Loucy (cell line): ENCODE data around the gene PARVB.

Source experiments
- H2AFZ ChIP-seq: fragments of 200-600 bp; sonication (generic); 2 replicates; pipeline ENCODE4 v1.6.0; 2016; ENCODE audit warnings: antibody characterized with exemption, mild to moderate bottlenecking, low read length, moderate library complexity
- H3F3A ChIP-seq: fragments of 200-600 bp; 2 replicates; pipeline ENCODE4 v1.6.0; 2016; ENCODE audit warnings: antibody characterized with exemption, low read depth, mild to moderate bottlenecking
- H3K27me3 ChIP-seq: fragments of 200-600 bp; sonication (generic); 2 replicates; pipeline ENCODE4 v1.6.1; 2014; ENCODE audit warnings: low read length, mild to moderate bottlenecking; ENCODE audit not compliant: insufficient read depth, poor library complexity, severe bottlenecking
- H3K36me3 ChIP-seq: fragments of 200-600 bp; sonication (generic); 2 replicates; pipeline ENCODE4 v1.6.1; 2016; ENCODE audit warnings: low read length; ENCODE audit not compliant: insufficient read depth
- H3K4me1 ChIP-seq: fragments of 200-600 bp; sonication (generic); 2 replicates; pipeline ENCODE4 v1.5.1; 2014; ENCODE audit warnings: low read length, mild to moderate bottlenecking; ENCODE audit not compliant: insufficient read depth, poor library complexity, severe bottlenecking
- H3K4me2 ChIP-seq: fragments of 200-600 bp; sonication (generic); 2 replicates; pipeline ENCODE4 v1.6.0; 2014; ENCODE audit warnings: antibody characterized with exemption, low read length, low read depth, mild to moderate bottlenecking; ENCODE audit not compliant: poor library complexity, severe bottlenecking
- H3K4me3 ChIP-seq: fragments of 200-600 bp; sonication (generic); 2 replicates; pipeline ENCODE4 v1.5.1; 2014; ENCODE audit warnings: low read length, mild to moderate bottlenecking, mixed read lengths; ENCODE audit not compliant: poor library complexity, severe bottlenecking
- H3K79me2 ChIP-seq: fragments of 200-600 bp; sonication (generic); 2 replicates; pipeline ENCODE4 v1.6.1; 2014; ENCODE audit warnings: low read length; ENCODE audit not compliant: insufficient read depth
- H3K9ac ChIP-seq: fragments of 200-600 bp; sonication (generic); 2 replicates; pipeline ENCODE4 v1.6.0; 2014; ENCODE audit warnings: mild to moderate bottlenecking, low read depth, low read length, moderate library complexity; ENCODE audit not compliant: poor library complexity, severe bottlenecking
- H3K9me2 ChIP-seq: fragments of 200-600 bp; sonication (generic); replicated peaks from 2 replicates; pipeline ENCODE4 v1.6.1; 2016; ENCODE audit warnings: low read depth, low read length, mixed read lengths
- H3K9me3 ChIP-seq: fragments of 200-600 bp; sonication (generic); 2 replicates; pipeline ENCODE4 v1.6.1; 2014; ENCODE audit warnings: mild to moderate bottlenecking, antibody characterized with exemption, low read length, low read depth; ENCODE audit not compliant: insufficient read depth
- H4K20me1 ChIP-seq: fragments of 200-600 bp; sonication (generic); 2 replicates; pipeline ENCODE4 v1.6.0; 2014; ENCODE audit warnings: antibody characterized with exemption, low read length, mild to moderate bottlenecking; ENCODE audit not compliant: insufficient read depth, poor library complexity, severe bottlenecking
- EZH2phosphoT487 ChIP-seq: fragments of 200-600 bp; IDR thresholded peaks from 2 replicates; pipeline ENCODE4 v1.6.1; 2018; ENCODE audit warnings: antibody characterized with exemption, mild to moderate bottlenecking, moderate library complexity, borderline replicate concordance
- TF ChIP-seq, protein P1 (sequence below): fragments of 200-600 bp; sonication (generic); conservative IDR thresholded peaks from 2 replicates; pipeline ENCODE4 v1.5.1; 2014; ENCODE audit warnings: mild to moderate bottlenecking, antibody characterized with exemption, low read length

The PARVB gene

DNA sequence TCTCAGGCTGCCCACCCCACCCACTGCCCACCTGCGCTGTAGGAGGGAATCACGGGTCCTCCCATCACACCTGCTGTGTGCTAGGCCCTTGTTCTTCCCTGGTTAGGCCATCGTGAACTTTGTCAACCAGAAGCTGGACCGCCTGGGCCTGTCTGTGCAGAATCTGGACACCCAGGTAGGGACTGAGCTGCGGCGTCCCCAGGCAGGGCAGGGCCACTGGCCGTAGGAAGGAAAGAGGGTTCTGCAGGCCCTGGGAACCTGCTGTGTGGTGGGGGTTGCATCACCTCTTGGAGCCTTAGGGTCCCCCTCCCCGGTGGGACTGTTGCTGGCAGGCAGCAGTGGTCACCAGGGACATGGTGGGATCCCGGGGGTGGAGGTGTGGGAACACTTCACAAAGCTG, 172.1 kb downstream of the PARVB start:
- peaks cover 67% of the 10 kb centered on the region for H3K4me1 ChIP-seq
- H3K4me3 ChIP-seq: no peak overlapping the region
- H3K9me3 ChIP-seq: no peaks in the 10 kb centered on the region
- H3K79me2 ChIP-seq: no peaks in the 10 kb centered on the region
- H3K36me3 ChIP-seq: peaks cover 4% of the 10 kb centered on the region; the same call in 1 of the 2 replicates
- H3K27me3 ChIP-seq: no peaks in the 10 kb centered on the region
- no peaks in the 10 kb centered on the region for H4K20me1 ChIP-seq
- H3F3A ChIP-seq: no peaks in the 10 kb centered on the region
- H2AFZ ChIP-seq: no peak overlapping the region
- H3K4me2 ChIP-seq: no peak overlapping the region
- H3K9me2 ChIP-seq: no peaks in the 10 kb centered on the region
- no peak overlapping the region for H3K9ac ChIP-seq
- TF ChIP-seq, protein P1, sequence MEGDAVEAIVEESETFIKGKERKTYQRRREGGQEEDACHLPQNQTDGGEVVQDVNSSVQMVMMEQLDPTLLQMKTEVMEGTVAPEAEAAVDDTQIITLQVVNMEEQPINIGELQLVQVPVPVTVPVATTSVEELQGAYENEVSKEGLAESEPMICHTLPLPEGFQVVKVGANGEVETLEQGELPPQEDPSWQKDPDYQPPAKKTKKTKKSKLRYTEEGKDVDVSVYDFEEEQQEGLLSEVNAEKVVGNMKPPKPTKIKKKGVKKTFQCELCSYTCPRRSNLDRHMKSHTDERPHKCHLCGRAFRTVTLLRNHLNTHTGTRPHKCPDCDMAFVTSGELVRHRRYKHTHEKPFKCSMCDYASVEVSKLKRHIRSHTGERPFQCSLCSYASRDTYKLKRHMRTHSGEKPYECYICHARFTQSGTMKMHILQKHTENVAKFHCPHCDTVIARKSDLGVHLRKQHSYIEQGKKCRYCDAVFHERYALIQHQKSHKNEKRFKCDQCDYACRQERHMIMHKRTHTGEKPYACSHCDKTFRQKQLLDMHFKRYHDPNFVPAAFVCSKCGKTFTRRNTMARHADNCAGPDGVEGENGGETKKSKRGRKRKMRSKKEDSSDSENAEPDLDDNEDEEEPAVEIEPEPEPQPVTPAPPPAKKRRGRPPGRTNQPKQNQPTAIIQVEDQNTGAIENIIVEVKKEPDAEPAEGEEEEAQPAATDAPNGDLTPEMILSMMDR: no peak
- TF ChIP-seq EZH2phosphoT487: no peak

DNA sequence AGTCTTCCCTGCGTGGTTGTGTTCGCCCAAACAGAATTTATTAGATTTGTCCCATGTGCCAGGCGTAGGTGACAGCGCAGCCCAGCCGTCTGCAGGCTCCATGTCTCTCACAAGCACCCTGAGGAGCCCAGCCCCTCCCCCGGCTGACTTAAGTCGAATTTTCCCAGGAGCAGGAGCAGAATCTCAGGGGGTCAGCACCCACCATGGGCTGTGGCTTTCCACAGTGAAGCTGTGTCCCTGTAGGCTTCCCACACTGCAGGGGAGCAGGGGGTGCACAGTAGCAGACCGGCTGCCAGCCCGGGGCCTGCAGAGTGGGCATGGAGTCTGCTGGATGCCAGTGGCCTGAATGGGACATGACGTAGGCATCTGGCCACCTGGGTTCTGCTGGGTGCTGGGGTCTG, 172.6 kb downstream of the PARVB start:
- no peaks in the 10 kb centered on the region for H3K9me2 ChIP-seq
- H3K79me2 ChIP-seq: no peaks in the 10 kb centered on the region
- TF ChIP-seq, protein P1: no peak
- no peak for TF ChIP-seq EZH2phosphoT487
- no peaks in the 10 kb centered on the region for H3K9me3 ChIP-seq
- H3K4me3 ChIP-seq: no peak overlapping the region
- H3K4me2 ChIP-seq: no peak overlapping the region
- no peaks in the 10 kb centered on the region for H3K27me3 ChIP-seq
- no peak overlapping the region for H3K9ac ChIP-seq
- H3F3A ChIP-seq: no peaks in the 10 kb centered on the region
- peaks cover 66% of the 10 kb centered on the region for H3K4me1 ChIP-seq
- peaks cover 4% of the 10 kb centered on the region; the same call in 1 of the 2 replicates for H3K36me3 ChIP-seq
- no peak overlapping the region for H2AFZ ChIP-seq
- H4K20me1 ChIP-seq: no peaks in the 10 kb centered on the region

DNA sequence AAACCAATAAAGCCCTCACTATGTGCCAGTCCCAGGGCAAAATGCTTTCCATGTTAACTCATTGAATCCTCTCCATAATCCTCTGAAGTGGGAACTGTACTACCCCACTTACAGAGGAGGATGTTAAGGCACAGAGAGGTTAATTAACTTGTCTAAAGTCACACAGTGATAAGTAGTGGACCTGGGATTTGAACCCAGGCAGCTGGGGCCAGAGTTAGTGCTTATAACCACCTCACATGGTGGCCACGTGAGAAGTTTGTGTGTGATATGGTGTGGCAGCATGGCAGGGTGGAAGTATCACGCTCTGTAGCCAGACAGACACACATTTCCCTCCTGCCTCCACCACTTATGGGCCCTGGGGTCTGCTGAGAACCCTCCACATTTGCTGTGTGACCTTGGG, 173.2 kb downstream of the PARVB start:
- Histone ChIP-seq H4K20me1 (no peaks in the 10 kb centered on the region), H3K9me3 (no peaks in the 10 kb centered on the region), H3K9me2 (no peaks in the 10 kb centered on the region), H3K4me1 (peaks cover 61% of the 10 kb centered on the region), H3K4me2 (no peak overlapping the region), H3K27me3 (no peaks in the 10 kb centered on the region), H3K36me3 (peaks cover 4% of the 10 kb centered on the region; the same call in 1 of the 2 replicates), H3F3A (no peaks in the 10 kb centered on the region), H3K4me3 (no peak overlapping the region), H3K9ac (no peak overlapping the region), H3K79me2 (no peaks in the 10 kb centered on the region), H2AFZ (no peak overlapping the region)
- TF ChIP-seq, protein P1: no peak
- TF ChIP-seq EZH2phosphoT487: no peak
